ENCODE measurements around the gene GPR162.
A peak's percentile ranks its signal among the peaks of the same experiment; 100 is the strongest.

GPR162 gene

GRCh38 chr12:6823182-6824084 is 1.8 kb downstream of the GPR162 start:
- no peak for DNase-seq (ENCODE audit: low read depth)

- no peak for DNase-seq (ENCODE audit: low read depth)
These were observed 2.6 kb downstream of the GPR162 start for GRCh38 chr12:6824085-6824775.

GRCh38 chr12:6824901-6825381 is 3.3 kb downstream of the GPR162 start:
- no peak for DNase-seq (ENCODE audit: low read depth)

GRCh38 chr12:6825398-6826124 is 3.9 kb downstream of the GPR162 start:
- DNase-seq (ENCODE audit: low read depth) = peak; percentile 68

- DNase-seq (ENCODE audit: low read depth) = no peak
These were observed 4.6 kb downstream of the GPR162 start for GRCh38 chr12:6826125-6826733.

GRCh38 chr12:6826734-6827436 is 5.3 kb downstream of the GPR162 start:
- DNase-seq (ENCODE audit: low read depth) = no peak

GRCh38 chr12:6827437-6827911 is 5.9 kb downstream of the GPR162 start:
- DNase-seq (ENCODE audit: low read depth) = no peak

GRCh38 chr12:6827982-6828780 is 6.6 kb downstream of the GPR162 start, which contains the start of gene P3H3:
Gene P3H3, plus strand, starts transcription at chr12:6828407. Its CDS starts 34 bp downstream, at chr12:6828441.
- no peak for DNase-seq (ENCODE audit: low read depth)

- DNase-seq (ENCODE audit: low read depth) = peak; percentile 33
These were observed 7.3 kb downstream of the GPR162 start for GRCh38 chr12:6828781-6829535.

- DNase-seq (ENCODE audit: low read depth) = no peak
These were observed 8.1 kb downstream of the GPR162 start for GRCh38 chr12:6829536-6830220.

- DNase-seq (ENCODE audit: low read depth) = no peak
These were observed 8.8 kb downstream of the GPR162 start for GRCh38 chr12:6830286-6830890.

- DNase-seq (ENCODE audit: low read depth) = no peak
These were observed 9.4 kb downstream of the GPR162 start for GRCh38 chr12:6830999-6831398.

GRCh38 chr12:6831450-6831995 is 9.9 kb downstream of the GPR162 start:
- DNase-seq (ENCODE audit: low read depth) = no peak

- no peak for DNase-seq (ENCODE audit: low read depth)
These were observed 10.5 kb downstream of the GPR162 start for GRCh38 chr12:6832125-6832524.

GRCh38 chr12:6833189-6833890 is 11.7 kb downstream of the GPR162 start:
- no peak for DNase-seq (ENCODE audit: low read depth)

- no peak for DNase-seq (ENCODE audit: low read depth)
These were observed 12.6 kb downstream of the GPR162 start for GRCh38 chr12:6834254-6834653.

- DNase-seq (ENCODE audit: low read depth) = no peak
These were observed 13.3 kb downstream of the GPR162 start for GRCh38 chr12:6834873-6835272.

GRCh38 chr12:6836851-6837250 is 15.2 kb downstream of the GPR162 start:
- DNase-seq (ENCODE audit: low read depth) = no peak

Measured in activated T-helper 1 cell treated with Interleukin-2 at 50 U/mL for 16 hours (primary cell).